GM23338 (cell line): ENCODE results near the gene SHISA7. TPM values are rescaled to one million over a fixed set of nuclear protein-coding genes. Genes with fewer than 3 reads are reported as not detected.

Experiments
- ATAC-seq: fragments of 200-7000 bp; cut with Tn5 transposase; 3 replicates; pipeline ENCODE4 v1.9.1; 2020
- DNase-seq: peaks from one replicate; pipeline ENCODE4 v3.0.0-alpha.2; 2015; ENCODE audit warnings: low spot score
- H2AFZ ChIP-seq: fragments of 200-600 bp; sonication (generic); 2 replicates; pipeline ENCODE4 v1.8.0; 2016; ENCODE audit warnings: antibody characterized with exemption, mild to moderate bottlenecking, moderate library complexity
- H3F3A ChIP-seq: fragments of 200-600 bp; sonication (generic); replicated peaks from 2 replicates; pipeline ENCODE4 v1.8.0; 2017; ENCODE audit warnings: antibody characterized with exemption, mixed run types, low read depth
- H3K27ac ChIP-seq: fragments of 200-600 bp; sonication (generic); 2 replicates; pipeline ENCODE4 v1.6.1; 2016; ENCODE audit warnings: low read depth
- H3K27me3 ChIP-seq: fragments of 200-600 bp; sonication (generic); 2 replicates; pipeline ENCODE4 v1.8.0; 2016; ENCODE audit warnings: mild to moderate bottlenecking, mixed run types, moderate library complexity; ENCODE audit not compliant: insufficient read depth
- H3K36me3 ChIP-seq: fragments of 200-600 bp; sonication (generic); 2 replicates; pipeline ENCODE4 v1.8.0; 2016; ENCODE audit warnings: mild to moderate bottlenecking; ENCODE audit not compliant: insufficient read depth
- H3K4me1 ChIP-seq: fragments of 200-600 bp; sonication (generic); 2 replicates; pipeline ENCODE4 v1.8.0; 2016; ENCODE audit warnings: mild to moderate bottlenecking, moderate library complexity; ENCODE audit not compliant: insufficient read depth
- H3K4me2 ChIP-seq: fragments of 200-600 bp; sonication (generic); 2 replicates; pipeline ENCODE4 v1.7.1; 2017; ENCODE audit warnings: mixed run types
- H3K4me3 ChIP-seq: fragments of 200-600 bp; sonication (generic); 2 replicates; pipeline ENCODE4 v1.6.1; 2016; ENCODE audit warnings: mixed run types
- H3K79me2 ChIP-seq: fragments of 200-600 bp; sonication (generic); replicated peaks from 2 replicates; pipeline ENCODE4 v1.8.0; 2017; ENCODE audit warnings: mild to moderate bottlenecking; ENCODE audit not compliant: insufficient read depth
- H3K9me2 ChIP-seq: fragments of 200-600 bp; sonication (generic); 2 replicates; pipeline ENCODE4 v1.8.0; 2017; ENCODE audit not compliant: insufficient read depth
- H4K20me1 ChIP-seq: fragments of 200-600 bp; sonication (generic); replicated peaks from 2 replicates; pipeline ENCODE4 v1.8.0; 2017; ENCODE audit warnings: mild to moderate bottlenecking; ENCODE audit not compliant: insufficient read depth
- H3K27ac Mint-ChIP-seq: 2 replicates; pipeline ENCODE4 v1.8.0; 2020; ENCODE audit warnings: inconsistent platforms, mild to moderate bottlenecking, moderate library complexity, mixed read lengths
- H3K27me3 Mint-ChIP-seq: 3 replicates; pipeline ENCODE4 v1.8.0; 2022; ENCODE audit warnings: low read depth, mild to moderate bottlenecking, moderate library complexity, mixed read lengths, inconsistent platforms; ENCODE audit not compliant: insufficient read depth, poor library complexity
- H3K36me3 Mint-ChIP-seq: 3 replicates; pipeline ENCODE4 v1.8.0; 2021; ENCODE audit warnings: low read depth, mild to moderate bottlenecking, inconsistent platforms, moderate library complexity, mixed read lengths
- H3K4me1 Mint-ChIP-seq: 3 replicates; pipeline ENCODE4 v1.8.0; 2020; ENCODE audit warnings: mild to moderate bottlenecking, inconsistent platforms, mixed read lengths
- H3K4me3 Mint-ChIP-seq: 3 replicates; pipeline ENCODE4 v1.8.0; 2021; ENCODE audit warnings: moderate library complexity, mild to moderate bottlenecking, inconsistent platforms, mixed read lengths
- H3K9me3 Mint-ChIP-seq: 3 replicates; pipeline ENCODE4 v1.8.0; 2020; ENCODE audit warnings: moderate library complexity, mild to moderate bottlenecking, inconsistent platforms, mixed read lengths
- CREB1 ChIP-seq: fragments of 250-450 bp; sonication (Bioruptor Pico); IDR thresholded peaks from 2 replicates; pipeline ENCODE4 v1.5.0; 2020; ENCODE audit warnings: low read depth, mild to moderate bottlenecking, moderate library complexity
- EZH2 ChIP-seq: fragments of 200-600 bp; sonication (generic); IDR thresholded peaks from one replicate; pipeline ENCODE4 v1.8.0; 2017; ENCODE audit warnings: antibody characterized with exemption, mild to moderate bottlenecking, low read depth; ENCODE audit not compliant: unreplicated experiment
- JUNB ChIP-seq: IDR thresholded peaks from one replicate; pipeline ENCODE4 v1.6.1; 2016; ENCODE audit warnings: antibody characterized with exemption; ENCODE audit not compliant: unreplicated experiment
- NANOG ChIP-seq: IDR thresholded peaks from 2 replicates; pipeline ENCODE4 v1.6.1; 2016; ENCODE audit warnings: antibody characterized with exemption, borderline replicate concordance
- POLR2AphosphoS5 ChIP-seq: IDR thresholded peaks from 2 replicates; pipeline ENCODE4 v1.6.1; 2016; ENCODE audit warnings: antibody characterized with exemption, low read depth
- STAT1 ChIP-seq: IDR thresholded peaks from one replicate; pipeline ENCODE4 v1.6.1; 2016; ENCODE audit warnings: antibody characterized with exemption; ENCODE audit not compliant: unreplicated experiment
- ZNF114 ChIP-seq: fragments of 250-450 bp; sonication (Bioruptor Pico); IDR thresholded peaks from 2 replicates; pipeline ENCODE4 v1.5.0; 2020; ENCODE audit warnings: mild to moderate bottlenecking, moderate library complexity
- ZNF331 ChIP-seq: fragments of 250-450 bp; sonication (Bioruptor Pico); IDR thresholded peaks from 2 replicates; pipeline ENCODE4 v1.5.0; 2020; ENCODE audit warnings: low read depth, mild to moderate bottlenecking, moderate library complexity
- polyA plus RNA-seq: library from polyadenylated mRNA; unstranded; fragments of >200 nt; fragmentation: Nextera tagmentation; extraction: Ambion mirVana; gene quantifications from 2 replicates; pipeline ENCODE4 v1.2.1, GENCODE V29; 2016
- total RNA-seq: library from RNA; depleted of rRNA; stranded (reverse); fragments of >200 nt; shearing (Covaris generic); gene quantifications from 2 replicates; pipeline ENCODE4 v1.2.3, GENCODE V29; 2014
- TF ChIP-seq, protein P1 (sequence below), 2 experiments: fragments of 200-600 bp in 1 of 2; sonication (generic) in 1 of 2; conservative IDR thresholded peaks; 2 replicates each; pipeline versions ENCODE4 v1.5.1 to v1.6.1; 2016 to 2017; ENCODE audit warnings: antibody characterized with exemption in 2 of 2, low read depth in 2 of 2, mild to moderate bottlenecking in 2 of 2, moderate library complexity in 1 of 2

SHISA7 gene
- total and polyA plus RNA-seq, 2 experiments from 2014 or later = 0.32 to 1.4 TPM

DNA sequence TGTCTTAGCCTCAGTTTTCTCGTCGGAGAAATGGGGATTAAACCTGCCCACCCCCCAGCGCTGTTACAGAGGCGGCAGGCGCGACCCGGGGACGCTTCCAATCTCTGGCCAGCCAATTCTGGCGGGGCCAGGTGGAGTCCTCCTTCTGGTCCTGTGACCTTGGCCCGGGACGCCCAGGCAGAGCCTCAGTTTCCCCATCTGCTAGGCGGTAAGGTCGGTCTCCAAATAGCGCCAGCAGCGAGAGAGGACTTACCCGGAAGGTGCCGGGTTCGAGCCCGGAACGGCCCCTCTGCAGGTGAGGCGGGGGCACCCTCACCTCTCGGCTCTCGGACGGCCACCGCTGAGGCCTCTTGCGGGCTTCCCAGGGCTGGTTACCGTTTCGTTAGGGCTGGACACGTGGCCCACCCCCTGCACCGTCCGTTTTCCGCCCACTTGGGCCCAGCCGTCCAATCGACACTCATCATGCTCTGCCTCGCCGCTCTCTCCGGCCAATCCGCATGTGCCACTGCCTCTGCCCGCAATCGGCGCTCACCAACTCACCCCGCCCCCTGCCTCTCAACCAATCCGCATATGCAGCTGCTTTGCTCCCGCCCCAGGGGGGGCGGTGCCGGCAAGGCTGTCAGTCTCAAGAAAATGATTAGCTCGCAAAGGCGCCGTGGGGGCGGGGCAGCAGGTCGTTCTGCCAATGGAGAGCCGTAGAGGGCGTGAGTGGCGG, 18.3 kb upstream of the SHISA7 start, which contains the start of gene ISOC2:
TSS of gene ISOC2 (minus strand) at position 384 of the 715 bp plus-strand sequence. CDS start 5,156 bp downstream, outside the sequence.
- Histone ChIP-seq H2AFZ (peak within 1 kb of the TSS; percentile 66; the same call in 1 of the 2 replicates), H4K20me1 (no peaks in the 10 kb centered on the region; the same call in none of the 2 replicates), H3K27me3 (no peaks in the 10 kb centered on the region), H3F3A (peaks cover 19% of the 10 kb centered on the region; the same call in 1 of the 2 replicates), H3K4me3 (peak within 1 kb of the TSS; percentile 66), H3K4me1 (peaks cover 26% of the 10 kb centered on the region), H3K9me2 (no peaks in the 10 kb centered on the region), H3K79me2 (peaks cover 21% of the 10 kb centered on the region), H3K27ac (peak within 1 kb of the TSS; percentile 89), H3K36me3 (no peaks in the 10 kb centered on the region), H3K4me2 (peak within 1 kb of the TSS; percentile 88)
- Mint-ChIP-seq H3K27me3 (peaks cover 21% of the 10 kb centered on the region), H3K4me3 (peak within 1 kb of the TSS; percentile 91), H3K27ac (peak within 1 kb of the TSS; percentile 97), H3K9me3 (peaks cover 3% of the 10 kb centered on the region; the same call in 1 of the 3 replicates), H3K36me3 (peaks cover 2% of the 10 kb centered on the region; the same call in 1 of the 3 replicates), H3K4me1 (peaks cover 34% of the 10 kb centered on the region)
- DNase-seq (peak; percentile 100), ATAC-seq (peak; percentile 92)
- TF ChIP-seq ZNF114 (CRISPR knock-in tag) (0 out of 2 replicates have a peak, but pooled peaks have one; percentile 66), POLR2AphosphoS5 (peak; percentile 81), CREB1 (CRISPR knock-in tag) (peak; percentile 76), STAT1 (no peak)

DNA sequence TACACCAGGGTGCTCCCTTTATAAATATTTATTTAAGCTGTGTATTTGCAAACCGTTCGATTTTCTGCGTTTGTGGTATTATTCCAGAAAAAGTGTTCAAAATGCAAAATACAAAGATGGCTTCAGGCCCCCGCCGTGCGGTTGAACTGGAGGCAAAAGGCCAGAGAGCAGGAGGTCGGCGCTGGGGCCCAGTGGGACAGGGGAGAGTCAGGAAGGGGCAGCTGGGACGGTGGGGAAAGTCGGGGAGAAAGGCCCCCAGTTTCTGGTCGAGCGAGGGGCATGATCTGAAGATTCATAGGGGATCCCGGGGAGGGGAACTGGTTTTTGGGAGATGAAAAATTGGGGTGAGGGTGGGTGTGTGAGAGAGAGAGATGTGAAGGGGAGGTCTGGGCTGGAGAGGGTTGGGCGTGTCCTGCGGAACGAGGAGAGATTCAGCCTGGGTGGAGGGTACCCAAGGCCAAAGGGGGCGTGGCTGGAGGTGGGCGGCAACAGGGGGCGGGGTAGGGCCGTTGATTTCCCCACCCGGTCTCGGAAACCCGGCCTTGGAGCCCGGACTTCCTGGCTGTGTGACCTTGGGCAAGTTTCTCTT, 17.7 kb upstream of the SHISA7 start:
- Mint-ChIP-seq H3K4me1 (peaks cover 34% of the 10 kb centered on the region), H3K36me3 (peaks cover 2% of the 10 kb centered on the region; the same call in 1 of the 3 replicates), H3K9me3 (peaks cover 3% of the 10 kb centered on the region; the same call in 1 of the 3 replicates), H3K4me3 (peak overlapping the region; percentile 91), H3K27me3 (peaks cover 16% of the 10 kb centered on the region), H3K27ac (peak overlapping the region; percentile 97)
- H3K36me3 ChIP-seq = no peaks in the 10 kb centered on the region
- H3K79me2 ChIP-seq = peaks cover 21% of the 10 kb centered on the region
- ATAC-seq = peak; percentile 74
- peak overlapping the region; percentile 88 for H3K4me2 ChIP-seq
- no peaks in the 10 kb centered on the region for H3K9me2 ChIP-seq
- DNase-seq = peak; percentile 97
- H3K4me3 ChIP-seq = peak overlapping the region; percentile 66
- H2AFZ ChIP-seq = peak overlapping the region; percentile 66; the same call in 1 of the 2 replicates
- H4K20me1 ChIP-seq = no peaks in the 10 kb centered on the region; the same call in none of the 2 replicates
- H3F3A ChIP-seq = peaks cover 19% of the 10 kb centered on the region; the same call in 1 of the 2 replicates
- TF ChIP-seq, protein P1, sequence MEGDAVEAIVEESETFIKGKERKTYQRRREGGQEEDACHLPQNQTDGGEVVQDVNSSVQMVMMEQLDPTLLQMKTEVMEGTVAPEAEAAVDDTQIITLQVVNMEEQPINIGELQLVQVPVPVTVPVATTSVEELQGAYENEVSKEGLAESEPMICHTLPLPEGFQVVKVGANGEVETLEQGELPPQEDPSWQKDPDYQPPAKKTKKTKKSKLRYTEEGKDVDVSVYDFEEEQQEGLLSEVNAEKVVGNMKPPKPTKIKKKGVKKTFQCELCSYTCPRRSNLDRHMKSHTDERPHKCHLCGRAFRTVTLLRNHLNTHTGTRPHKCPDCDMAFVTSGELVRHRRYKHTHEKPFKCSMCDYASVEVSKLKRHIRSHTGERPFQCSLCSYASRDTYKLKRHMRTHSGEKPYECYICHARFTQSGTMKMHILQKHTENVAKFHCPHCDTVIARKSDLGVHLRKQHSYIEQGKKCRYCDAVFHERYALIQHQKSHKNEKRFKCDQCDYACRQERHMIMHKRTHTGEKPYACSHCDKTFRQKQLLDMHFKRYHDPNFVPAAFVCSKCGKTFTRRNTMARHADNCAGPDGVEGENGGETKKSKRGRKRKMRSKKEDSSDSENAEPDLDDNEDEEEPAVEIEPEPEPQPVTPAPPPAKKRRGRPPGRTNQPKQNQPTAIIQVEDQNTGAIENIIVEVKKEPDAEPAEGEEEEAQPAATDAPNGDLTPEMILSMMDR (conservative IDR thresholded peaks at IDR 0.05; ENCODE audit: low read depth in 2 of 2) = no peak
- TF ChIP-seq ZNF114 (CRISPR knock-in tag) (no peak), JUNB (no peak), NANOG (no peak), STAT1 (no peak), POLR2AphosphoS5 (no peak), EZH2 (no peak), ZNF331 (no peak)
- H3K27me3 ChIP-seq = no peaks in the 10 kb centered on the region
- H3K4me1 ChIP-seq = peaks cover 26% of the 10 kb centered on the region
- H3K27ac ChIP-seq = peak overlapping the region; percentile 89
